BJ (cell line): ENCODE data around the gene NFKB2. TPM values are rescaled to one million over a fixed set of nuclear protein-coding genes. Genes with fewer than 3 reads are reported as not detected.

Source experiments
- CTCF ChIA-PET: fragments of 350-600 bp; formaldehyde crosslinking; extraction: SDS; loops from one replicate; lab custom pipeline; 2021; ENCODE audit warnings: antibody characterized with exemption, inconsistent platforms; lab: Yijun Ruan, JAX
- POLR2A ChIA-PET: fragments of 300-600 bp; sonication (Branson Sonifier 250); formaldehyde crosslinking; extraction: SDS; loops from one replicate; lab custom pipeline; 2021; ENCODE audit warnings: antibody characterized with exemption; lab: Charles Lee
- DNase-seq: peaks from one replicate; pipeline ENCODE4 v3.0.0-alpha.2; 2011; ENCODE audit warnings: low read depth
- H3K27me3 ChIP-seq: 2 replicates; pipeline ENCODE4 v1.6.0; 2011; ENCODE audit warnings: low read length; ENCODE audit not compliant: control insufficient read depth, insufficient read depth
- H3K36me3 ChIP-seq: 2 replicates; pipeline ENCODE4 v1.5.1; 2011; ENCODE audit warnings: low read length; ENCODE audit not compliant: control insufficient read depth, insufficient read depth
- H3K4me3 ChIP-seq: 2 replicates; pipeline ENCODE4 v1.5.1; 2011; ENCODE audit warnings: low read depth, mild to moderate bottlenecking, control low read depth, low read length
- polyA plus RNA-seq: library from polyadenylated mRNA; depleted of rRNA; stranded (reverse); fragments of >200 nt; gene quantifications from 2 replicates; pipeline ENCODE4 v1.2.3, GENCODE V29; 2011
- TF ChIP-seq, protein P1 (sequence below): IDR thresholded peaks from 2 replicates; pipeline ENCODE4 v1.5.1; 2011; ENCODE audit warnings: low read depth, mild to moderate bottlenecking, control low read depth, inconsistent platforms, low read length, moderate library complexity; ENCODE audit not compliant: insufficient read depth

NFKB2 gene
- polyA plus RNA-seq, 1 experiment: 31.3 TPM

DNA sequence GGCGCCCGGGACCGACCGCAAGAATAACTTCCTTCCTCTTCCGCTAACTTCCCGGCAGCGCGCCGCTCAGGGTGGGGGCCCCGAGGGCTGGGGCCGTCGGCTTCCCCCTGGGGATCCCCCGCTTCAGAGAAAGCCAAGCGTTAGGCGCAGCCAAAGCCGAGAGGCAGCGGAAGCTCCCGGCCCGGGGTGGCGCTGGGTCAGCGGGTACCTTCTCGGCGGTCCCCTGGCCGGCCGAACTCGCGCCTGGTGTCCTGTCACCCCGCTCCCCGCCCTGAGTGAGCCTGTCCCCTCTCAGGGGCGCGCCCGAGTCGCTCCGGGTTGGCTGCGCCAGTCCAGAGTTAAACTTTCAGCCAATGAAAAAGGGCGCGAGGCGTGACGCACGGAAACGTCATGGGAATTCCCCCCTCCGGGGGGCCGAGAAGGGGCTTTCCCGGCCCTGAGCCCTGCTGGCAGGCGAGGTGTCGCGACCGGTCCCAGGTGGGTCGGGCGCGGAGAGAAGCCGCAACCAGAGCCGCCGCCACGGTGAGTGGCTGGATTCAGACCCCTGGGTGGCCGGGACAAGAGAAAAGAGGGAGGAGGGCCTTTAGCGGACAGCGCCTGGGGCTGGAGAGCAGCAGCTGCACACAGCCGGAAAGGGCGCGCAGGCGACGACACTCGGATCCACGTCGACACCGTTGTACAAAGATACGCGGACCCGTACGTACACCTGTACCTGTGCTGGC lies 1.3 kb upstream of the NFKB2 start:
- ChIA-PET CTCF (interaction anchor here (0.6 to 15.2 kb wide), 27 partner anchors 9 to 222 kb away, joined by 3 to 222 read pairs (median 7); partner anchors contain the start of genes CUEDC2, ELOVL3 and FBXL15), POLR2A (interaction anchor here (0.6 to 0.9 kb wide), 3 partner anchors 21 to 234 kb away, joined by 3 read pairs; no protein-coding TSS in a partner anchor)
- TF ChIP-seq, protein P1, sequence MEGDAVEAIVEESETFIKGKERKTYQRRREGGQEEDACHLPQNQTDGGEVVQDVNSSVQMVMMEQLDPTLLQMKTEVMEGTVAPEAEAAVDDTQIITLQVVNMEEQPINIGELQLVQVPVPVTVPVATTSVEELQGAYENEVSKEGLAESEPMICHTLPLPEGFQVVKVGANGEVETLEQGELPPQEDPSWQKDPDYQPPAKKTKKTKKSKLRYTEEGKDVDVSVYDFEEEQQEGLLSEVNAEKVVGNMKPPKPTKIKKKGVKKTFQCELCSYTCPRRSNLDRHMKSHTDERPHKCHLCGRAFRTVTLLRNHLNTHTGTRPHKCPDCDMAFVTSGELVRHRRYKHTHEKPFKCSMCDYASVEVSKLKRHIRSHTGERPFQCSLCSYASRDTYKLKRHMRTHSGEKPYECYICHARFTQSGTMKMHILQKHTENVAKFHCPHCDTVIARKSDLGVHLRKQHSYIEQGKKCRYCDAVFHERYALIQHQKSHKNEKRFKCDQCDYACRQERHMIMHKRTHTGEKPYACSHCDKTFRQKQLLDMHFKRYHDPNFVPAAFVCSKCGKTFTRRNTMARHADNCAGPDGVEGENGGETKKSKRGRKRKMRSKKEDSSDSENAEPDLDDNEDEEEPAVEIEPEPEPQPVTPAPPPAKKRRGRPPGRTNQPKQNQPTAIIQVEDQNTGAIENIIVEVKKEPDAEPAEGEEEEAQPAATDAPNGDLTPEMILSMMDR: no peak; the same call in 1 of the 2 replicates
- H3K36me3 ChIP-seq: peaks cover 9% of the 10 kb centered on the region
- H3K4me3 ChIP-seq: peak overlapping the region; percentile 79
- peak; percentile 51 for DNase-seq
- H3K27me3 ChIP-seq: no peaks in the 10 kb centered on the region

DNA sequence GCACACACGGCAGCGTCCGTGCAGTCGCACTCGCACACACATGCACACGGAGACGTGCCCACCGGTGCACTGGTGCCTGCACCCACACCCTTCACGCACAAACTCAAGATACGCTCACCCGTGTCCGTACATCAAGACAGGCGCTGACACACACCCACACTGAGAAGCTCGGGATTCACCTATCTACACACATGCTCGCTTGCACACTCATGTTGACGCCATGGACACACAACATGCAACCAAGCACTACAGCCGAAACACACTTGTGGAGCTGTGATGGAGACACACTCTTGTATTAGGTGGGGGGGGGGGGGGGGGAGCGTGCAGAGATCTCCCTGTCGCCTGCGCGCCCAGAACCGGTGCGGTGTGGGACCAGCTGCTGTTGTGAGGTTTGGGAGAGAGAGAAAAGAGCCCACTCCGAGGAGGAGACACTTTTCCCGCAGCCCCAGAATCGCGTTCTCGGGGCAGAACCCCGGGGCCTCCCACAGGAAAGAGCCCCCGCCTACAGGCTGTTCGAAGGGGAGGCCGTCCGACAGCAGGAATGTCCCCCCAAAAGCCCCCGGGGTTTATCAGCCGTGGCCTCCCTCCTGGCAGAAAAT lies 605 bp upstream of the NFKB2 start:
- Histone ChIP-seq H3K4me3 (peak overlapping the region; percentile 79), H3K27me3 (no peaks in the 10 kb centered on the region), H3K36me3 (peaks cover 10% of the 10 kb centered on the region)
- CTCF ChIA-PET: interaction anchor here (0.8 to 15.2 kb wide), 15 partner anchors 8 to 223 kb away, joined by 3 to 222 read pairs (median 9); partner anchors contain the start of genes ELOVL3 and FBXL15
- POLR2A ChIA-PET: interaction anchor here (0.6 kb wide), 1 partner anchor 21 kb away, joined by 3 read pairs; no protein-coding TSS in a partner anchor
- TF ChIP-seq, protein P1: no peak
- DNase-seq: no peak

DNA sequence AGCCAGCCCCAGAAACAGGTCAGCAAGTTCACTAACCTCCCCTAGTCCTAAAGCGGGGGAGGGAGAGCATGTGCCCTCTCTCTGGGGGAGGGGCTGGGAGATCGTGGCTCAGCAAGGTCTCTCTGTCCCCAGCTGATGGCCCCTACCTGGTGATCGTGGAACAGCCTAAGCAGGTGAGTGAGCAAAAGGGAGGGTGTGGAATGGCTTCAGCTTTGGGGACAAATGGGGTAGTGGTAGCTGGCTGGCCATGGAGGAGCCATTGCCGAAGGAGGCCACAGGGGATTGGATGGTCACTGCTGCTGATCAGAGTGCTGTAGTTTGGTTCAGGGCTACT lies 779 bp downstream of the NFKB2 start:
- ChIA-PET CTCF (interaction anchor here (1.0 to 15.2 kb wide), 5 partner anchors 12 to 230 kb away, joined by 3 to 222 read pairs (median 41); partner anchors contain the start of gene FBXL15), POLR2A (no interaction called here)
- H3K4me3 ChIP-seq: peak overlapping the region; percentile 79
- TF ChIP-seq, protein P1: no peak
- no peaks in the 10 kb centered on the region for H3K27me3 ChIP-seq
- DNase-seq: no peak
- H3K36me3 ChIP-seq: peaks cover 14% of the 10 kb centered on the region

DNA sequence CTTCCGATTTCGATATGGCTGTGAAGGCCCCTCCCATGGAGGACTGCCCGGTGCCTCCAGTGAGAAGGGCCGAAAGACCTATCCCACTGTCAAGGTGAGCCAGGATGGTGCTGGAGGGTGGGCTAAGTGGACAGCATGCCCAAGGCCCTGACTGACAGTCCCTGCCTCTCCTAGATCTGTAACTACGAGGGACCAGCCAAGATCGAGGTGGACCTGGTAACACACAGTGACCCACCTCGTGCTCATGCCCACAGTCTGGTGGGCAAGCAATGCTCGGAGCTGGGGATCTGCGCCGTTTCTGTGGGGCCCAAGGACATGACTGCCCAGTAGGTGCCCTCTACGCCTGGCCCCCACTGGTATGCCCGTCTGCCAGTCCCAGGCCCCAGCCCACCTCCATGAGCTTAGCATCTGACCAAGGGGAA lies 1.2 kb downstream of the NFKB2 start:
- no peak overlapping the region for H3K4me3 ChIP-seq
- peaks cover 16% of the 10 kb centered on the region for H3K36me3 ChIP-seq
- H3K27me3 ChIP-seq: no peaks in the 10 kb centered on the region
- CTCF ChIA-PET: interaction anchor here (2.7 to 15.2 kb wide), 5 partner anchors 15 to 227 kb away, joined by 12 to 222 read pairs (median 38); partner anchors contain the start of gene FBXL15
- DNase-seq: no peak
- TF ChIP-seq, protein P1: no peak
- POLR2A ChIA-PET: no interaction called here
